ENCODE data around the gene PLCB2.

- TF ChIP-seq GATA2 (IDR thresholded peaks at IDR 0.05; ENCODE audit: low read depth, low read length) (peak; percentile 78), GATA3 (IDR thresholded peaks at IDR 0.05; ENCODE audit: low read depth, low read length) (no peak)
These were observed 6.1 kb downstream of the PLCB2 start for GRCh38 chr15:40301467-40302179.

All from SH-SY5Y (cell line).